B cell (primary cell): ENCODE results near the gene TMCC3.

Experiments
- CTCF ChIP-seq: fragments of 200-600 bp; IDR thresholded peaks from one replicate; pipeline ENCODE4 v1.8.0; 2022; ENCODE audit warnings: antibody characterized with exemption, mild to moderate bottlenecking
- EZH2 ChIP-seq: IDR thresholded peaks from 2 replicates; pipeline ENCODE4 v1.6.1; 2012; ENCODE audit warnings: borderline replicate concordance, low read depth, mild to moderate bottlenecking, moderate library complexity, low read length; ENCODE audit not compliant: insufficient read depth, poor library complexity, severe bottlenecking

GRCh38 chr12:94628819-94629472 lies 21.4 kb downstream of the TMCC3 start:
- TF ChIP-seq CTCF = no peak
- no peak for TF ChIP-seq EZH2
